Endothelial cell of umbilical vein (primary cell): ENCODE measurements around the gene LMF1. TPM values are rescaled to one million over a fixed set of nuclear protein-coding genes. Genes with fewer than 3 reads are reported as not detected.

ENCODE experiments used
- BruUV-seq: library from RNA; stranded (reverse); fragments of 400-500 nt; replicated peaks from 2 replicates; lab custom pipeline; 2021; lab: Mats Ljungman, UMichigan
- CTCF ChIA-PET: fragments of 300-600, 350-600 bp; sonication (Branson Sonifier 250); formaldehyde crosslinking; loops from one replicate; lab custom pipeline; 2021; ENCODE audit warnings: antibody characterized with exemption, inconsistent platforms; lab: Charles Lee
- POLR2A ChIA-PET: fragments of 300-600, 350-600 bp; sonication (Branson Sonifier 250); formaldehyde crosslinking; loops from one replicate; lab custom pipeline; 2021; ENCODE audit warnings: antibody characterized with exemption, inconsistent platforms; lab: Charles Lee
- DNase-seq: peaks from one replicate; pipeline ENCODE4 v3.0.0-alpha.2; 2011; ENCODE audit warnings: low read depth, low spot score
- FAIRE-seq: peaks from 2 replicates; lab custom pipeline; 2011; peaks lifted over from hg19 to GRCh38; lab: Jason Lieb, UNC
- H2AFZ ChIP-seq: 2 replicates; pipeline ENCODE4 v1.6.0; 2012; ENCODE audit warnings: low read depth, low read length, control low read depth, inconsistent platforms
- H3K27ac ChIP-seq: 2 replicates; pipeline ENCODE4 v1.5.1; 2011; ENCODE audit warnings: low read depth, mild to moderate bottlenecking, control low read depth, low read length, moderate library complexity; ENCODE audit not compliant: insufficient read depth
- H3K27me3 ChIP-seq, 2 experiments: 2 replicates each; pipeline versions ENCODE4 v1.6.0 to v1.6.1; 2011; ENCODE audit warnings: low read length in 2 of 2, mixed read lengths in 1 of 2; ENCODE audit not compliant: control insufficient read depth in 2 of 2, insufficient read depth in 2 of 2
- H3K36me3 ChIP-seq, 2 experiments: 2 replicates in 1 of 2; 3 replicates in 1 of 2; pipeline ENCODE4 v1.5.1; 2011; ENCODE audit warnings: low read length in 2 of 2, mild to moderate bottlenecking in 1 of 2, moderate library complexity in 1 of 2; ENCODE audit not compliant: control insufficient read depth in 2 of 2, insufficient read depth in 2 of 2; ENCODE audit errors: extremely low read depth in 1 of 2
- H3K4me1 ChIP-seq: 3 replicates; pipeline ENCODE4 v1.5.1; 2011; ENCODE audit warnings: mild to moderate bottlenecking, low read length; ENCODE audit not compliant: control insufficient read depth, insufficient read depth; ENCODE audit errors: extremely low read depth
- H3K4me2 ChIP-seq: 2 replicates; pipeline ENCODE4 v1.6.1; 2011; ENCODE audit warnings: low read length, control low read depth, mixed read lengths; ENCODE audit not compliant: insufficient read depth
- H3K4me3 ChIP-seq, 3 experiments: fragments of 200-600 bp in 1 of 3; sonication (generic), shearing (Covaris generic) in 1 of 3; replicated peaks in 1 of 3; 2 replicates each; pipeline ENCODE4 v1.5.1; 2011 to 2016; ENCODE audit warnings: control low read depth in 3 of 3, low read length in 3 of 3, mild to moderate bottlenecking in 2 of 3, inconsistent platforms in 1 of 3, low read depth in 1 of 3, moderate library complexity in 1 of 3; ENCODE audit not compliant: insufficient read depth in 1 of 3
- H3K79me2 ChIP-seq: 2 replicates; pipeline ENCODE4 v1.6.0; 2012; ENCODE audit warnings: low read length, inconsistent platforms; ENCODE audit not compliant: control insufficient read depth, insufficient read depth
- H3K9ac ChIP-seq: replicated peaks from 2 replicates; pipeline ENCODE3; 2011; ENCODE audit warnings: low read length, control low read depth; ENCODE audit not compliant: insufficient read depth; ENCODE audit errors: extremely low read depth
- H3K9me1 ChIP-seq: replicated peaks from 3 replicates; pipeline ENCODE4 v1.6.0; 2011; ENCODE audit warnings: mild to moderate bottlenecking, low read length; ENCODE audit not compliant: control insufficient read depth, insufficient read depth; ENCODE audit errors: extremely low read depth
- H3K9me3 ChIP-seq: replicated peaks from 2 replicates; pipeline ENCODE4 v1.5.1; 2012; ENCODE audit warnings: low read length, inconsistent platforms; ENCODE audit not compliant: control insufficient read depth, insufficient read depth
- H4K20me1 ChIP-seq: replicated peaks from 2 replicates; pipeline ENCODE3; 2011; ENCODE audit warnings: mild to moderate bottlenecking, low read length; ENCODE audit not compliant: control insufficient read depth, insufficient read depth; ENCODE audit errors: extremely low read depth
- CTCF ChIP-seq, 2 donors: IDR thresholded peaks; 1 replicate in 1 of 2; 2 replicates in 1 of 2; pipeline ENCODE4 v1.5.1; 2011; ENCODE audit warnings: low read length in 2 of 2, mild to moderate bottlenecking in 2 of 2, moderate library complexity in 2 of 2, control low read depth in 1 of 2, inconsistent platforms in 1 of 2, low read depth in 1 of 2; ENCODE audit not compliant: insufficient read depth in 1 of 2; ENCODE audit errors: extremely low read depth in 1 of 2
- EZH2 ChIP-seq: IDR thresholded peaks from 2 replicates; pipeline ENCODE4 v1.6.1; 2012; ENCODE audit warnings: borderline replicate concordance, low read depth, mild to moderate bottlenecking, moderate library complexity, low read length, inconsistent platforms; ENCODE audit not compliant: severe bottlenecking
- FOS ChIP-seq: IDR thresholded peaks from 2 replicates; pipeline ENCODE4 v1.6.1; 2011; ENCODE audit warnings: mild to moderate bottlenecking, low read length, moderate library complexity, borderline replicate concordance; ENCODE audit not compliant: insufficient read depth
- GATA2 ChIP-seq: IDR thresholded peaks from 2 replicates; pipeline ENCODE4 v1.7.0; 2011; ENCODE audit warnings: low read depth, mild to moderate bottlenecking, moderate library complexity, mixed read lengths, low read length; ENCODE audit not compliant: insufficient read length, insufficient read depth
- JUN ChIP-seq: IDR thresholded peaks from 2 replicates; pipeline ENCODE4 v1.6.1; 2011; ENCODE audit warnings: borderline replicate concordance, low read depth; ENCODE audit not compliant: insufficient read length, insufficient read depth
- MAX ChIP-seq: IDR thresholded peaks from 2 replicates; pipeline ENCODE4 v1.6.1; 2011; ENCODE audit not compliant: insufficient read depth, insufficient read length
- MYC ChIP-seq: IDR thresholded peaks from one replicate; pipeline ENCODE4 v1.6.1; 2011; ENCODE audit warnings: mild to moderate bottlenecking, low read depth, low read length
- POLR2A ChIP-seq: IDR thresholded peaks from 2 replicates; pipeline ENCODE4 v1.6.1; 2012; ENCODE audit warnings: low read depth, mild to moderate bottlenecking, control low read depth, low read length
- POLR2AphosphoS5 ChIP-seq: IDR thresholded peaks from 2 replicates; pipeline ENCODE4 v1.6.1; 2012; ENCODE audit warnings: low read depth, mild to moderate bottlenecking, control low read depth, low read length, moderate library complexity; ENCODE audit not compliant: insufficient read depth
- dilution Hi-C: fragments of 300-500 bp; cut with MboI; formaldehyde crosslinking; loops from one replicate; pipeline ENCODE4 v1.15.0; 2019; ENCODE audit warnings: low sequenced_read_pairs; ENCODE audit not compliant: extremely low pct_ligation_motif_present
- intact Hi-C: fragments of 100-400 bp; cut with micrococcal nuclease; formaldehyde crosslinking; loops from one replicate; pipeline ENCODE4 v1.10.0; 2022
- polyA plus RNA-seq, 4 experiments: library from polyadenylated mRNA; depleted of rRNA in 3 of 4; stranded (reverse) in 3 of 4; unstranded in 1 of 4; fragments of >200 nt; gene quantifications; 2 replicates each; pipeline versions ENCODE4 v1.2.1 to v1.2.3, GENCODE V29; 2011 to 2012; ENCODE audit warnings: missing spikeins in 1 of 4
- total RNA-seq: library from RNA; stranded (reverse); gene quantifications from 2 replicates; pipeline ENCODE4 v1.2.3, GENCODE V29; 2021

The LMF1 gene
- total and polyA plus RNA-seq, 2 donors (not counting 3 experiments of a cell fraction or from before 2014, with no cell fraction given) = 17.8 TPM

DNA sequence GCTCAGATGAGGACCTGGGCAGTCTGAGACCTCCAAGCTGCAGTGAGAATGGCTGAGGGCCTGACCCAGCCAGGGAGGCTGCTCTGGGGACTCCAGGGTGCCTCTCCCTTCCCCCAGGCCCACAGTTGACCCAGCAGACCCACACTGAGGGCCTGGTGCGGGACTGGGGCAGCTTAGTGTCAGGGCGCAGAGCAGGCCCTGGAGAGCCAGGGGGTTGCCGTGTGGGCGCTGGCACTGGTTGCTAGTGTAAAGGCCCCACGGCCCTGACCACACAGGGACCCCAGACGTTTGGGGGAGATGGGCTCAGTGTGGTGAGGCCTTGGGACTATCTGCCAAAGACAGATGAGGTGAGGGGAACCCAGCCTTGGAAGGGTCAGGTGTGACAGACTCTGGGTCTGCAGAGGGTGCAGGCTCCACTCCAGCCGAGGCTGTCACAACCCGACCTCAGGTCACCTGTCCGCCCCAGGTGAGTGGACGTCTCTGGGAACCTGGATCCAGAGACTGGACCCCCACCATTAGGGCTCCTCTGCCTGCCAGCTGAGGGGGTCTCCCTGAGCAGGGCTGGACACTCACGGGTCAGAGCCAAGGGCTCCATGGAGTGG is 119.5 kb downstream of the LMF1 start:
- H3K9me3 ChIP-seq = peaks cover 3% of the 10 kb centered on the region
- H3K79me2 ChIP-seq = no peaks in the 10 kb centered on the region
- no peak overlapping the region for H2AFZ ChIP-seq
- no peak overlapping the region for H3K9ac ChIP-seq
- FAIRE-seq (no peak), DNase-seq (no peak)
- H3K27ac ChIP-seq = no peak overlapping the region
- ChIA-PET CTCF (no interaction called here), POLR2A (no interaction called here)
- intact Hi-C loops (no loop called here), dilution Hi-C loops (no loop called here)
- no peaks in the 10 kb centered on the region for H3K4me1 ChIP-seq
- no peak for TF ChIP-seq EZH2
- no peak for TF ChIP-seq POLR2A
- TF ChIP-seq JUN = no peak
- no peak for TF ChIP-seq FOS
- TF ChIP-seq MAX = no peak
- TF ChIP-seq POLR2AphosphoS5 = no peak
- no peak for TF ChIP-seq CTCF (IDR thresholded peaks at IDR 0.05; ENCODE audit: extremely low read depth in 1 of 2, insufficient read depth in 1 of 2, low read depth in 1 of 2, low read length in 2 of 2)
- TF ChIP-seq GATA2 = no peak
- TF ChIP-seq MYC = no peak
- no TSS peak for BruUV-seq
- no peaks in the 10 kb centered on the region for H4K20me1 ChIP-seq
- H3K27me3 ChIP-seq = no peaks in the 10 kb centered on the region
- no peak overlapping the region for H3K4me3 ChIP-seq
- no peaks in the 10 kb centered on the region for H3K9me1 ChIP-seq
- H3K36me3 ChIP-seq = no peaks in the 10 kb centered on the region
- no peak overlapping the region for H3K4me2 ChIP-seq
